GM12865 (cell line): ENCODE results near the gene ANKH.
A peak's percentile ranks its signal among the peaks of the same experiment; 100 is the strongest.

Source experiments
- DNase-seq: peaks from one replicate; pipeline ENCODE4 v3.0.0; 2010; ENCODE audit warnings: low read depth
- H3K4me3 ChIP-seq: 2 replicates; pipeline ENCODE4 v1.5.1; 2011; ENCODE audit warnings: mild to moderate bottlenecking, low read depth, low read length, control low read depth
- CTCF ChIP-seq: IDR thresholded peaks from 2 replicates; pipeline ENCODE4 v1.5.1; 2011; ENCODE audit warnings: low read length, control low read depth, low read depth, inconsistent platforms; ENCODE audit not compliant: insufficient read depth; ENCODE audit errors: missing control alignments

The ANKH gene

GRCh38 chr5:14745188-14745563 is 126.4 kb downstream of the ANKH start:
- no peak for TF ChIP-seq CTCF
- DNase-seq, result no peak
- no peak overlapping the region for H3K4me3 ChIP-seq

GRCh38 chr5:14744296-14745187 is 127.0 kb downstream of the ANKH start:
- peak; percentile 24 for DNase-seq
- no peak for TF ChIP-seq CTCF
- no peak overlapping the region for H3K4me3 ChIP-seq

- TF ChIP-seq CTCF, result no peak
- no peak overlapping the region for H3K4me3 ChIP-seq
- no peak for DNase-seq
Observed at GRCh38 chr5:14743601-14744295, 127.8 kb downstream of the ANKH start.

GRCh38 chr5:14742498-14742897 is 129.1 kb downstream of the ANKH start:
- no peak for TF ChIP-seq CTCF
- DNase-seq, result no peak
- H3K4me3 ChIP-seq, result no peak overlapping the region

GRCh38 chr5:14741801-14742440 is 129.7 kb downstream of the ANKH start:
- no peak overlapping the region for H3K4me3 ChIP-seq
- TF ChIP-seq CTCF, result no peak
- no peak for DNase-seq

GRCh38 chr5:14741131-14741530 is 130.4 kb downstream of the ANKH start:
- H3K4me3 ChIP-seq, result no peak overlapping the region
- no peak for DNase-seq
- no peak for TF ChIP-seq CTCF
